Caco-2 (cell line): ENCODE results near the gene QRICH1. TPM values are rescaled to one million over a fixed set of nuclear protein-coding genes. Genes with fewer than 3 reads are reported as not detected.
A peak's percentile ranks its signal among the peaks of the same experiment; 100 is the strongest.

Source experiments
- BruUV-seq: library from RNA; stranded (reverse); fragments of 400-500 nt; replicated peaks from 2 replicates; lab custom pipeline; 2021; lab: Mats Ljungman, UMichigan
- CTCF ChIA-PET: fragments of 300-600 bp; sonication (Branson Sonifier 250); formaldehyde crosslinking; loops from one replicate; lab custom pipeline; 2022; ENCODE audit warnings: antibody characterized with exemption; lab: Charles Lee
- POLR2A ChIA-PET: fragments of 300-600 bp; sonication (Branson Sonifier 250); formaldehyde crosslinking; loops from one replicate; lab custom pipeline; 2022; ENCODE audit warnings: antibody characterized with exemption; lab: Charles Lee
- DNase-seq, 2 experiments: peaks; one replicate each; pipeline versions ENCODE4 v3.0.0 to v3.0.0-alpha.2; 2020 to 2022
- H3K27me3 ChIP-seq: replicated peaks from 2 replicates; pipeline ENCODE4 v1.6.0; 2011; ENCODE audit warnings: low read length; ENCODE audit not compliant: control insufficient read depth, insufficient read depth
- H3K36me3 ChIP-seq: 2 replicates; pipeline ENCODE4 v1.5.1; 2011; ENCODE audit warnings: low read length; ENCODE audit not compliant: control insufficient read depth, insufficient read depth
- H3K4me1 ChIP-seq: fragments of 250-450 bp; sonication (Bioruptor Pico); 2 replicates; pipeline ENCODE4 v1.5.1; 2020; ENCODE audit warnings: mild to moderate bottlenecking
- H3K4me3 ChIP-seq: 2 replicates; pipeline ENCODE4 v1.5.1; 2011; ENCODE audit warnings: low read depth, mild to moderate bottlenecking, control low read depth, low read length
- H3K9me3 ChIP-seq: fragments of 250-450 bp; sonication (Bioruptor Pico); 2 replicates; pipeline ENCODE4 v1.5.1; 2020; ENCODE audit warnings: mild to moderate bottlenecking, moderate library complexity
- H3K27ac Mint-ChIP-seq: one replicate; pipeline ENCODE4 v1.8.0; 2022; ENCODE audit warnings: mixed read lengths; ENCODE audit not compliant: unreplicated experiment
- H3K27me3 Mint-ChIP-seq: one replicate; pipeline ENCODE4 v1.8.0; 2022; ENCODE audit warnings: mixed read lengths; ENCODE audit not compliant: insufficient read depth, unreplicated experiment
- H3K36me3 Mint-ChIP-seq: one replicate; pipeline ENCODE4 v1.8.0; 2022; ENCODE audit warnings: mild to moderate bottlenecking, mixed read lengths; ENCODE audit not compliant: insufficient read depth, unreplicated experiment
- H3K4me1 Mint-ChIP-seq: one replicate; pipeline ENCODE4 v1.8.0; 2022; ENCODE audit warnings: low read depth, mixed read lengths; ENCODE audit not compliant: unreplicated experiment
- H3K4me3 Mint-ChIP-seq: one replicate; pipeline ENCODE4 v1.8.0; 2022; ENCODE audit warnings: mild to moderate bottlenecking, moderate library complexity, mixed read lengths; ENCODE audit not compliant: unreplicated experiment
- H3K9me3 Mint-ChIP-seq: one replicate; pipeline ENCODE4 v1.8.0; 2022; ENCODE audit warnings: mixed read lengths; ENCODE audit not compliant: unreplicated experiment
- intact Hi-C: fragments of 100-400 bp; cut with micrococcal nuclease; formaldehyde crosslinking; loops from one replicate; pipeline ENCODE4 v1.10.0; 2022; ENCODE audit not compliant: unreplicated experiment
- total RNA-seq: library from RNA; stranded (reverse); gene quantifications from 2 replicates; pipeline ENCODE4 v1.2.3, GENCODE V29; 2022
- TF ChIP-seq, protein P1 (sequence below), 2 experiments: fragments of 200-600 bp in 1 of 2; IDR thresholded peaks; 1 replicate in 1 of 2; 2 replicates in 1 of 2; pipeline versions ENCODE4 v1.5.1 to v1.8.0; 2011 to 2022; ENCODE audit warnings: antibody characterized with exemption in 1 of 2, control low read depth in 1 of 2, inconsistent platforms in 1 of 2, low read depth in 1 of 2, low read length in 1 of 2, mild to moderate bottlenecking in 1 of 2, moderate library complexity in 1 of 2; ENCODE audit not compliant: insufficient read depth in 1 of 2, severe bottlenecking in 1 of 2, unreplicated experiment in 1 of 2

Gene QRICH1
- total RNA-seq, 1 experiment from 2014 or later, result 119 TPM

DNA sequence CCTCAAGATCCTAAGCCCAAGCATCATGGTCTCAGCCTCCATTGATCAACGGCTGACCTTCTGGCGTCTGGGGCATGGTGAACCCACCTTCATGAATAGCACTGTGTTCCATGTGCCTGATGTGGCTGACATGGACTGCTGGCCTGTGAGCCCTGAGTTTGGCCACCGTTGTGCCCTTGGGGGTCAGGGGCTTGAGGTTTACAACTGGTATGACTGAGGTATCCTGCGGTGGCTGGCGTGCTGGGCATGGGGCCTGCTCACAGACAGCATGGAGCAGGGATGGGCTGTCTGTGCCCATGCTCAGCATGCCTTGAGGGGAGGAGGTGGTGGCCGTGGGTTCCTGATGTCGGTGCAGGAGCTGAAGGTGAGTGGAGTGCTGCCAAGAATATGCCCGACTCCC, 78.8 kb downstream of the QRICH1 start:
- POLR2A ChIA-PET, result no interaction called here
- intact Hi-C loops, result no loop called here
- no peaks in the 10 kb centered on the region for H3K4me1 Mint-ChIP-seq

GRCh38 chr3:49013738-49014660, 79.9 kb downstream of the QRICH1 start:
- no peaks in the 10 kb centered on the region for H3K27me3 ChIP-seq
- Mint-ChIP-seq H3K27ac (no peak overlapping the region), H3K9me3 (no peaks in the 10 kb centered on the region), H3K36me3 (peaks cover 89% of the 10 kb centered on the region), H3K4me3 (no peak overlapping the region), H3K27me3 (no peaks in the 10 kb centered on the region), H3K4me1 (peaks cover 5% of the 10 kb centered on the region)
- no peaks in the 10 kb centered on the region for H3K9me3 ChIP-seq
- no peak overlapping the region for H3K4me3 ChIP-seq
- TF ChIP-seq, protein P1, sequence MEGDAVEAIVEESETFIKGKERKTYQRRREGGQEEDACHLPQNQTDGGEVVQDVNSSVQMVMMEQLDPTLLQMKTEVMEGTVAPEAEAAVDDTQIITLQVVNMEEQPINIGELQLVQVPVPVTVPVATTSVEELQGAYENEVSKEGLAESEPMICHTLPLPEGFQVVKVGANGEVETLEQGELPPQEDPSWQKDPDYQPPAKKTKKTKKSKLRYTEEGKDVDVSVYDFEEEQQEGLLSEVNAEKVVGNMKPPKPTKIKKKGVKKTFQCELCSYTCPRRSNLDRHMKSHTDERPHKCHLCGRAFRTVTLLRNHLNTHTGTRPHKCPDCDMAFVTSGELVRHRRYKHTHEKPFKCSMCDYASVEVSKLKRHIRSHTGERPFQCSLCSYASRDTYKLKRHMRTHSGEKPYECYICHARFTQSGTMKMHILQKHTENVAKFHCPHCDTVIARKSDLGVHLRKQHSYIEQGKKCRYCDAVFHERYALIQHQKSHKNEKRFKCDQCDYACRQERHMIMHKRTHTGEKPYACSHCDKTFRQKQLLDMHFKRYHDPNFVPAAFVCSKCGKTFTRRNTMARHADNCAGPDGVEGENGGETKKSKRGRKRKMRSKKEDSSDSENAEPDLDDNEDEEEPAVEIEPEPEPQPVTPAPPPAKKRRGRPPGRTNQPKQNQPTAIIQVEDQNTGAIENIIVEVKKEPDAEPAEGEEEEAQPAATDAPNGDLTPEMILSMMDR (IDR thresholded peaks at IDR 0.05; ENCODE audit: insufficient read depth in 1 of 2, low read depth in 1 of 2, low read length in 1 of 2, severe bottlenecking in 1 of 2, unreplicated experiment in 1 of 2), result peak; percentile 60 to 86
- ChIA-PET POLR2A (interaction anchor here (0.6 kb wide), 1 partner anchor 67 kb away, joined by 4 read pairs; no protein-coding TSS in a partner anchor), CTCF (interaction anchor here (0.9 to 3.6 kb wide), 2 partner anchors 27 to 80 kb away, joined by 3 to 29 read pairs; partner anchors contain the start of gene QRICH1)
- peaks cover 5% of the 10 kb centered on the region for H3K36me3 ChIP-seq
- DNase-seq, result peak; percentile 79 to 88
- intact Hi-C loops, result loop anchor here (1.0 kb wide), 1 partner anchor 26 kb away; no protein-coding TSS in a partner anchor
- H3K4me1 ChIP-seq, result no peaks in the 10 kb centered on the region
- BruUV-seq, result no TSS peak

More for the DNA sequence above, 78.8 kb downstream of the QRICH1 start:
- no peaks in the 10 kb centered on the region for H3K9me3 ChIP-seq
- H3K27ac Mint-ChIP-seq, result peak overlapping the region; percentile 51
- CTCF ChIA-PET, result interaction anchor here (3.6 kb wide), 1 partner anchor 28 kb away, joined by 29 read pairs; no protein-coding TSS in a partner anchor
- no peaks in the 10 kb centered on the region for H3K9me3 Mint-ChIP-seq
- DNase-seq, result no peak
- H3K27me3 ChIP-seq, result no peaks in the 10 kb centered on the region
- no TSS peak for BruUV-seq
- H3K36me3 ChIP-seq, result peaks cover 5% of the 10 kb centered on the region
- TF ChIP-seq, protein P1 (IDR thresholded peaks at IDR 0.05; ENCODE audit: insufficient read depth in 1 of 2, low read depth in 1 of 2, low read length in 1 of 2, severe bottlenecking in 1 of 2, unreplicated experiment in 1 of 2), result no peak
- peaks cover 83% of the 10 kb centered on the region for H3K36me3 Mint-ChIP-seq
- no peak overlapping the region for H3K4me3 Mint-ChIP-seq
- no peak overlapping the region for H3K4me3 ChIP-seq
- H3K4me1 ChIP-seq, result no peaks in the 10 kb centered on the region
- no peaks in the 10 kb centered on the region for H3K27me3 Mint-ChIP-seq

GRCh38 chr3:49013113-49013737, 80.6 kb downstream of the QRICH1 start:
- POLR2A ChIA-PET, result no interaction called here
- Mint-ChIP-seq H3K27me3 (no peaks in the 10 kb centered on the region), H3K36me3 (peaks cover 90% of the 10 kb centered on the region), H3K27ac (no peak overlapping the region), H3K4me1 (peaks cover 10% of the 10 kb centered on the region), H3K9me3 (no peaks in the 10 kb centered on the region), H3K4me3 (no peak overlapping the region)
- TF ChIP-seq, protein P1 (IDR thresholded peaks at IDR 0.05; ENCODE audit: insufficient read depth in 1 of 2, low read depth in 1 of 2, low read length in 1 of 2, severe bottlenecking in 1 of 2, unreplicated experiment in 1 of 2), result no peak
- Histone ChIP-seq H3K4me1 (peaks cover 3% of the 10 kb centered on the region), H3K4me3 (no peak overlapping the region), H3K27me3 (no peaks in the 10 kb centered on the region), H3K9me3 (no peaks in the 10 kb centered on the region), H3K36me3 (peaks cover 5% of the 10 kb centered on the region)
- no peak for DNase-seq
- intact Hi-C loops, result no loop called here
- no TSS peak for BruUV-seq
- CTCF ChIA-PET, result interaction anchor here (0.9 to 3.6 kb wide), 2 partner anchors 26 to 81 kb away, joined by 3 to 29 read pairs; partner anchors contain the start of gene QRICH1
